GOT3 (cell line): Measurements from ENCODE around the gene TENM4.

Experiments
- DNase-seq: peaks from one replicate; lab custom pipeline; 2025; ENCODE audit warnings: mixed read lengths; lab: John Stamatoyannopoulos, UW

The TENM4 gene

DNA sequence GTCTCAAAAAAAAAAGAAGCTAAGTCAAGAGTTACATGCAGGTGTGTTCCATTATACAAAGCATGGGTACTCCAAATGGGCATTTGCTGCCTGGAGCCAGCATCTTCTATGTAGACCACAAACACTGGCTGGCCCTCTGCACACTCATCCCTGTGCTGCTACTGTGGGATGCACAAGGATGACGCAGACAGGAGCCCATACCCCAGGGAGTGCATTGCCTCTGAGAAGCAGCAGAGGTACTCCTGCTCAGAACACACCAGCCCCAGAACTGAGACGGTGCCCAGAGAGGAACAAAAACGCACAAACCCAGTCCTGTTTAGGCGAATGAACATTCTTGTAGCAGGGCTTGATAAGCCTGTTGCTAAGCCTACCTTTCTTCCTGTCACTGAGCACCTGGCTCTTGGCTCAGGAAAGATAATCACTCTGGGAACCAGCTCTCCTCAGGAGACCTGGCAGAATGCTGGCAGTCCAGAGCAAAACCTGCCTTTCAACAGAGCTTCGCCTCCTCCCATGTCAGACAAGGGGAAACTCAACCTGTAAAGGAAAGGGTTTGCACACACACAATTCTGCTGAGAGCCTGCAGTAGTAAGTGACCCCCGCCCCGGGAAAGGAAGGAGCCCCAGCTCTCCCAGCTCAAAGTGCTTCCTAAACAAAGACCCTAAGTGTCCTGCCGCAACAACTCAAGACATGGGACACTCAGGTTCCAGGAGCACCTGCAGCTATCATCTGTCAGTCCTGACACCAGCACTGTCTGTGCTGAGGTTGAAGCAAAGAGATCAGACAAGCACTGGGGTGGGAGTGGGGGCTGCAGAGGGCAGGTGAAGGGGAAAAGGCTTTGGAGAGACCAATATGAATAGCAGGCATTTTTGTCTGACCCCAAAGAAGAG is 145.7 kb downstream of the TENM4 start:
- no peak for DNase-seq

- no peak for DNase-seq
Measured at GRCh38 chr11:79291948-79292347, 148.9 kb downstream of the TENM4 start.

DNA sequence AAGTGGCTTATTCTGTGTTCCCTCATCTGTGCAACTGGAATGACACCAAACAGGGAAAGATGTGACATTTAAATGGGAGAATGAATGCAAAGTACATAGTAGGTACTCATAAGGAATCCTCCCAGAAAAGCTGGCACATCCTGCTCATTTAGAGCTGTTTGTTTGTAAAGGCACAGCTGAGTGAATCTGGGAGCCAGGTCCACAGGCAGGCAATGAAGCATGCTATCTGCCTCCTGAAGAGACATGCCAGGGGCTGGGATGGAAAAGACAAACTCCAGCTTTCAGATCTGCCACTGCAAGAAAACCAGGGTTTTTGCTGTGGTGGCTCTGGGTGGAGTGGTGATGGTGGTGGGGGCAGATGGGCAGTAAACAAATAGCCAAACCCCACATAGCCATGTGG is 150.1 kb downstream of the TENM4 start:
- no peak for DNase-seq

GRCh38 chr11:79287952-79288351 is 152.9 kb downstream of the TENM4 start:
- DNase-seq, result no peak

- no peak for DNase-seq
Measured at GRCh38 chr11:79285756-79286155, 155.1 kb downstream of the TENM4 start.

DNA sequence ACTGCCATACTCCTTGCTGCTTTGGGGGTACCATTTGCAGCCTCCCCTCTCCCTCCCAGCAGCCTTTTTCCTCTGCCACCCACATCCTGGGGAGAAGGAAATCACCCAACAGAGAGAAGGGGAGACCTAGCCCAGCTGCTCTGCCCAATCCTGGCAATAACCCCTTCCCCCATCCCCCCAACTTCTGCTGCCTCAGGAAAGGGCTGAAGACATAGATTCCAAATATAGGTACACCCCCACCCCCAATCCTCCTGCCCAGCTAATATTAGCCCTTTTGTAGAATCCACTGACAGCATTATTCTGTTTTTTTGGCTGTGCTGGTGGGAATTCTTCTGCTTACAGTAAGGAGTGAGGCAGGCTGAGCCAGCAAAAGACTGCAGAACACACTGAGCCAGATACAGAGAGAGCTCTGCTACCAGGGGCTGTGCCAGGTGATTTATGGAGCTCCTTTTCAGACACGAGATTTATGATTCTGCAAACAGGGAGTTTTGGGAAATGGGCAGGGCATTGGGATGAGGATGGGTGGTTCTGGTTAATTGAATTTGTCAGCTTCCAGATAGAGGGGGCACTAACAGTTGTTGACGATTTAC is 164.0 kb downstream of the TENM4 start:
- DNase-seq, result no peak

DNA sequence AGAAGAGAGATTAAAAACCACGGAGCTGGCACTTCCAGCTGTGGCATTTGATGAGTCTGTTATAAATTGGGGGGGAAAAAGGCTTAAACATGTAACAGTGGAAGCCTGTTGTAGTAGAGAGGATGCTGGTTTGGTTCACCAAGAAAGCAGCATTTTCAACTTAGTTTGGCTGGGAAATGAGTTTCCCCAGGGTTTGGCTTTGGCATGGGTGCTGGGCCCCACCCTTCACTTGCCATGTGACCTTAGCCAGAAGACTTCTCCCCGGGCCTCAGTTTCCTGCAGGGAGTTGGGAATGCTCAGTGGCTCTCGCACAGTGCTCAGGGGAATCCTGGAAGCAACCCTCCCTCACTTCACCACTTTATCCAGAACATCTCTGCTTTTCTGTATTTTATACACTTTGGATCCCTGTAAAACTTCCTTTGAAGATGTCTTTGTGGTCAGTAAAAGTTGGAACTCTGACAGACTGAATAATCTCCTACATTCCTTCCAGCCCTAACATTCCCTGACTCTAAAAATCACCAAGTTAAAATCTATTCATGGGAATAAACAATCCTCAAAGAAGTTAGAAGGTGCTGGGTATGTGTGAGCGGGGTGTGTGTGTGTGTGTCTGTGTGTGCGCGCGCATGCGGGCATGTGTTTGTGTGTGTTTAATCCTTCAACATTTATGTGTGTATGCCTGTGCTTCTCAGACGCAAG is 166.0 kb downstream of the TENM4 start:
- DNase-seq, result no peak

- no peak for DNase-seq
Measured at GRCh38 chr11:79273781-79274180, 167.0 kb downstream of the TENM4 start.

- DNase-seq, result no peak
Measured at GRCh38 chr11:79269611-79270307, 171.1 kb downstream of the TENM4 start.

- no peak for DNase-seq
Measured at GRCh38 chr11:79266396-79266795, 174.4 kb downstream of the TENM4 start.

- DNase-seq, result no peak
Measured at GRCh38 chr11:79265756-79266322, 175.0 kb downstream of the TENM4 start.

- DNase-seq, result no peak
Measured at GRCh38 chr11:79264284-79264683, 176.5 kb downstream of the TENM4 start.

GRCh38 chr11:79263001-79263400 is 177.8 kb downstream of the TENM4 start:
- no peak for DNase-seq

DNA sequence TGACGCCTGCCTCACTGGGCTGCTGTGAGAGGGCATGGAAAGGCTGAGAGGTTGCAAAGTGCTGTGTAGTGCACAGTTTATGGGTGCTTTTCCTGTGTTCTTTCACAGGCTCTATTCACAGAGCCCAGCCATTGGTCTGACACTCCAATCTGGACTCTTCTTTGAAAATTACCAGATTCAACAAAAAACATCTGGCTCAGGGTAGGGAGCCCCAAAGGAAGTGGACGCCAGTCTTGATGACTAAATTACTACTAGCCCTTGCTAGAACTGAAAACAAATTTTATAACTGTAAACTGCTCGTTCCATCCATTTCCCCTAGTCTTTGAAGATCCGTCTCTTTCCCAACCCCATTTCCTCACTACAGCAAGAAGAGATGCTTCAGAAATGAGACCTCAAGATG is 178.6 kb downstream of the TENM4 start:
- no peak for DNase-seq

DNA sequence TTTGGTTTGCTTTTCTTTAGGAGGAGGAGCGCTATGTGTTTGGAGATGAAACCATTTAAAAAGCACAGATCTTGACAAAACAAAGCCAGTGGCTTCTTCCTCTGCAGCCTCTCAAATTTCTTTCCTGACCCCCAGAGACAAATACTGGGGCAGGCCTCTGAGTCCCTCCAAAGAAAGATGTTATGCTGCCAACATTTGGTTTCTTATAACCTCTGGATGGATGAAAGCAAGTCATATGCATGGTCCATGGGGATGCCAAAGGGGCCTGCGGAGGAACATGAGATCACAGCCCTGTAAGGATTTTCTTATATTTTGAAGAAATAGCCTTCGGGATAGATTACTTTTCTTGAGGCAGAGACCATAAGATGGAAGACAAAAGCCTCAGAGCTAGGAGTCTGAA is 179.1 kb downstream of the TENM4 start:
- DNase-seq, result no peak

GRCh38 chr11:79259800-79260199 is 181.0 kb downstream of the TENM4 start:
- DNase-seq, result no peak

DNA sequence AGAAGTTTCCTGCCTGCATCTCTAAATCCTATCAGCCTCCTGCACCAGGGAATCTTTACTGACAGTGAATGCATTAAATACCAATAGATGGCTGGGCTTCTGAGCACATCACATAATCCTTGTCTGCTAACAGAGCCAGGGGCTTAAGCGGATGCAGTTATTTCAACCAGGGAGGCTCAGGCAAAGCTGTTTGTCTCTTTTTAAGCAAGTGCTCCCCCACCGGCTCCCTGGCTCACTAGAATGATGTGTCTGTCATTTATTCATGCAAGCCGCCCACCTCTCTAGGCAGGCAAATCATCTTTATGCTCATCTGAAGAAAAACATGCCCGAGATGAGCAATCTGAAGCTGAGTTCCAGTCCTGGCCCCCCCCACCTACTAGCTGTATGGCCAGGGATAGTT is 182.3 kb downstream of the TENM4 start:
- no peak for DNase-seq

- no peak for DNase-seq
Measured at GRCh38 chr11:79255965-79256364, 184.9 kb downstream of the TENM4 start.

DNA sequence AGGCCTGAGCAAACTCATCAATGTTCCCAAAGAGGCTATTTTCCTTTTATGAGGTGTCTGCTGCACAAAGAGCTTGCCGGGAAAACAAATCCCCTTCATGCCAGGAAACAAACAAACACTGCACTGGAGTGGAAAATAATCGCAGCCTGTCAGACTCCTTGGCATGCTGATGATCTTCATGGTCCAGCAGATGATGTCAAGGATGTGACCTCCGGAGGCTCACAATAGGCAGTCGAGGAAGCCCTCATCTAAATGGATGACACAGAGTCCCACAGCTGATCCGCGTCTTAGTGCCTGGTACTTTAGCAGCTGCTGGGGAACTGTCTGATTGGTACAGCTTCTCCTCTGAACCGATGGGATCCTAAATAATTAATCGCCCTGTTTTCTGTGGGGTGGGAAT is 187.6 kb downstream of the TENM4 start:
- no peak for DNase-seq

DNA sequence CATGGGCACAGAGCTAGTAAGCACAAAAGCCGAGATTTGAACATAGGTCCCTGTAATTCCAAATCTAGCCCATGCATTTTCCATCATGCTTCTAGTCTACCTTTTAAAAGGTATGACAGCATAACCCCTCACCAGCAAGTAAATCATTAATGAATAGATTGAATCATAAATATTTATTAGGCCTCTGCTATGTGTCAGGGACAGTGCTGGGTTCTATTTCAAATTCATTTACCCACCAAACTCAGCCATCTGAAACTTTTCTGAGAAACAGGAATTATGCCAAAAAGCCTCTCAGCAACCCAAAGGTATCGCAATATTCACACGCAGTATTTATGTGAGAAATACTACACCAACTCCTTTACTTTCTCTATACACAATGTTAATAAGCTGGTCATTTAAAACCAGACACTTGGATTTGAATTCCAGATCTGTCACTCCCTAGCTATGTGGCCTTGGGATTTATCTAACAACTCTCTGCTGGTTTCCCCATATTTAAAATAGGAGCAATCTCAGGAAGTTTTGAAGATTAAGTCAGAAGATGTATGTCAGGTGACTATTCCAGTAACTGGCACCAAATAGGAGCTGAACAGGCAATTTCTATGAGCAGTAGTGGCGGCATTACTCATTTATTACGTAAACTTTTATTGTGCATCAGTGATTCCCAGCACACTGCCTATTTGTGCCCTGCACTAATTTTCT is 191.4 kb downstream of the TENM4 start:
- DNase-seq, result no peak

GRCh38 chr11:79244798-79245197 is 196.0 kb downstream of the TENM4 start:
- DNase-seq, result no peak
